Pancreas (tissue), 10 donors: Measurements from ENCODE around the gene VAC14. TPM values are rescaled to one million over a fixed set of nuclear protein-coding genes. Genes with fewer than 3 reads are reported as not detected.
A peak's percentile ranks its signal among the peaks of the same experiment; 100 is the strongest.

ENCODE experiments used
- ATAC-seq, 4 donors: fragments of 200-7000 bp; cut with Tn5 transposase; one replicate each; pipeline versions ENCODE4 v1.8.0 to v1.9.1; 2020; ENCODE audit warnings: mild to moderate bottlenecking in 4 of 4, moderate library complexity in 4 of 4
- DNase-seq, 6 donors: peaks; one replicate each; pipeline ENCODE4 v3.0.0-alpha.2; 2020
- FAIRE-seq: peaks from 2 replicates; lab custom pipeline; 2012; peaks lifted over from hg19 to GRCh38; lab: Jason Lieb, UNC
- H3K27ac ChIP-seq, 4 donors: fragments of 200-600 bp; sonication (generic); 1 replicate in 3 of 4; 2 replicates in 1 of 4; pipeline versions ENCODE4 v1.5.0 to v1.8.0; 2020
- H3K27me3 ChIP-seq, 4 donors: fragments of 200-600 bp; one replicate each; pipeline ENCODE4 v1.8.0; 2021
- H3K36me3 ChIP-seq, 3 donors: fragments of 200-600 bp; sonication (generic) in 1 of 3; one replicate each; pipeline versions ENCODE4 v1.5.0 to v1.8.0; 2020 to 2021
- H3K4me1 ChIP-seq, 3 donors: fragments of 200-600 bp; one replicate each; pipeline ENCODE4 v1.8.0; 2021
- H3K4me3 ChIP-seq, 4 donors: fragments of 200-600 bp; sonication (generic) in 2 of 4; one replicate each; pipeline versions ENCODE4 v1.5.0 to v1.8.0; 2020 to 2021
- H3K9me3 ChIP-seq, 4 donors: fragments of 200-600 bp; one replicate each; pipeline ENCODE4 v1.8.0; 2021
- CTCF ChIP-seq, 4 donors: fragments of 200-600 bp; sonication (generic) in 3 of 4; IDR thresholded peaks; one replicate each; pipeline versions ENCODE4 v1.5.0 to v1.8.0; 2021; ENCODE audit warnings: antibody characterized with exemption in 4 of 4
- WGBS, 2 donors: extraction: QIAGEN DNeasy Blood & Tissue Kit; methylation state at CpG; one replicate each; pipeline ENCODE4 v1.1.7; 2013; 5-methylcytosine and 5-hydroxymethylcytosine counted together
- intact Hi-C, 3 donors: fragments of 100-400 bp; cut with DNase I; formaldehyde crosslinking; loops; one replicate each; pipeline versions ENCODE4 v1.11.1 to v1.14.2; 2022
- polyA plus RNA-seq, 2 donors: library from polyadenylated mRNA; stranded (reverse); fragments of 200-250 nt; gene quantifications; one replicate each; pipeline ENCODE4 v1.2.3, GENCODE V29; 2013
- total RNA-seq, 6 donors: library from RNA; stranded (reverse); fragmentation: NEBNext Ultra II Directional in 4 of 6; extraction: Animal tissue kit (Norgen Biotek cat#: 25700) in 4 of 6; gene quantifications; one replicate each; pipeline versions ENCODE4 v1.2.1 to v1.2.4, GENCODE V29; 2021 to 2023
- donor health status: healthy with polysubstance abuse.
- donor health status: DM: no; HTN: no; CAD: no; lungs with moderate emphysema.
- donor health status: DM: no; HTN: no; CAD: no.
- donor health status: control.
- donor health status: control.
- donor health status: Bipolar disorder and iron deficiency.
- donor health status: DM: yes; HTN: yes; CAD: no.
- donor health status: DM: no; HTN: no; CAD: no.
- donor health status: DM: no; HTN: no; CAD: no.
- donor health status: DM: yes; HTN: yes; CAD: no.

The VAC14 gene
- total and polyA plus RNA-seq, 8 donors, result 9.6 to 36.3 (median 14.9) TPM

- H3K9me3 ChIP-seq, result no peaks in the 10 kb centered on the region
- H3K27ac ChIP-seq, result no peak overlapping the region
- no peaks in the 10 kb centered on the region for H3K4me1 ChIP-seq
- no peaks in the 10 kb centered on the region for H3K36me3 ChIP-seq
- 90 to 96% methylated on average over 4 of the region's 4 CpGs for WGBS, 2 donors
- intact Hi-C loops, result no loop called here
- FAIRE-seq, result no peak
- no peak overlapping the region for H3K4me3 ChIP-seq
- peak in 1 of 6 donors; percentile 64 for DNase-seq
- no peaks in the 10 kb centered on the region for H3K27me3 ChIP-seq
- ATAC-seq, result no peak
- no peak for TF ChIP-seq CTCF (IDR thresholded peaks at IDR 0.05)
These were observed 106.1 kb downstream of the VAC14 start for GRCh38 chr16:70694868-70695218.

GRCh38 chr16:70694088-70694867, 106.7 kb downstream of the VAC14 start:
- no peak overlapping the region for H3K4me3 ChIP-seq
- peak in 1 of 6 donors; percentile 44 for DNase-seq
- WGBS, 2 donors, result 88 to 92% methylated on average over 17 of the region's 17 CpGs
- no peaks in the 10 kb centered on the region for H3K9me3 ChIP-seq
- TF ChIP-seq CTCF (IDR thresholded peaks at IDR 0.05), result no peak
- no peak for FAIRE-seq
- ATAC-seq, result no peak
- no peak overlapping the region for H3K27ac ChIP-seq
- intact Hi-C loops, result no loop called here
- no peaks in the 10 kb centered on the region for H3K27me3 ChIP-seq
- no peaks in the 10 kb centered on the region for H3K36me3 ChIP-seq
- no peaks in the 10 kb centered on the region for H3K4me1 ChIP-seq

- WGBS, 2 donors, result 86 to 93% methylated on average over 29 of the region's 29 CpGs
- DNase-seq, result peak in 1 of 6 donors; percentile 60
- no peaks in the 10 kb centered on the region for H3K4me1 ChIP-seq
These were observed 107.9 kb downstream of the VAC14 start for GRCh38 chr16:70692873-70693671.

GRCh38 chr16:70692130-70692872, 108.7 kb downstream of the VAC14 start:
- intact Hi-C loops, result no loop called here
- Histone ChIP-seq H3K9me3 (no peaks in the 10 kb centered on the region), H3K4me1 (no peaks in the 10 kb centered on the region), H3K27ac (peak overlapping the region in 1 of 4 donors; percentile 47), H3K4me3 (no peak overlapping the region), H3K36me3 (no peaks in the 10 kb centered on the region), H3K27me3 (no peaks in the 10 kb centered on the region)
- WGBS, 2 donors, result 87 to 89% methylated on average over 14 of the region's 14 CpGs
- TF ChIP-seq CTCF (IDR thresholded peaks at IDR 0.05), result no peak
- FAIRE-seq (no peak), DNase-seq (peak in 2 of 6 donors; percentile 18 to 64), ATAC-seq (no peak)

More at GRCh38 chr16:70692873-70693671, 107.9 kb downstream of the VAC14 start:
- ATAC-seq (no peak), FAIRE-seq (no peak)
- no peak overlapping the region for H3K27ac ChIP-seq
- H3K36me3 ChIP-seq, result no peaks in the 10 kb centered on the region
- no peak for TF ChIP-seq CTCF (IDR thresholded peaks at IDR 0.05)
- no peak overlapping the region for H3K4me3 ChIP-seq
- no peaks in the 10 kb centered on the region for H3K27me3 ChIP-seq
- H3K9me3 ChIP-seq, result no peaks in the 10 kb centered on the region
- intact Hi-C loops, result no loop called here
